ENCODE results near the gene ITM2A.

- no peak for TF ChIP-seq EP300 (IDR thresholded peaks at IDR 0.05; ENCODE audit: borderline replicate concordance)
- TF ChIP-seq NFIC (IDR thresholded peaks at IDR 0.05), result no peak
Measured at GRCh38 chrX:79412972-79413371, 45.8 kb upstream of the ITM2A start.
